Measurements from ENCODE around the gene CASKIN2.

Gene CASKIN2

DNA sequence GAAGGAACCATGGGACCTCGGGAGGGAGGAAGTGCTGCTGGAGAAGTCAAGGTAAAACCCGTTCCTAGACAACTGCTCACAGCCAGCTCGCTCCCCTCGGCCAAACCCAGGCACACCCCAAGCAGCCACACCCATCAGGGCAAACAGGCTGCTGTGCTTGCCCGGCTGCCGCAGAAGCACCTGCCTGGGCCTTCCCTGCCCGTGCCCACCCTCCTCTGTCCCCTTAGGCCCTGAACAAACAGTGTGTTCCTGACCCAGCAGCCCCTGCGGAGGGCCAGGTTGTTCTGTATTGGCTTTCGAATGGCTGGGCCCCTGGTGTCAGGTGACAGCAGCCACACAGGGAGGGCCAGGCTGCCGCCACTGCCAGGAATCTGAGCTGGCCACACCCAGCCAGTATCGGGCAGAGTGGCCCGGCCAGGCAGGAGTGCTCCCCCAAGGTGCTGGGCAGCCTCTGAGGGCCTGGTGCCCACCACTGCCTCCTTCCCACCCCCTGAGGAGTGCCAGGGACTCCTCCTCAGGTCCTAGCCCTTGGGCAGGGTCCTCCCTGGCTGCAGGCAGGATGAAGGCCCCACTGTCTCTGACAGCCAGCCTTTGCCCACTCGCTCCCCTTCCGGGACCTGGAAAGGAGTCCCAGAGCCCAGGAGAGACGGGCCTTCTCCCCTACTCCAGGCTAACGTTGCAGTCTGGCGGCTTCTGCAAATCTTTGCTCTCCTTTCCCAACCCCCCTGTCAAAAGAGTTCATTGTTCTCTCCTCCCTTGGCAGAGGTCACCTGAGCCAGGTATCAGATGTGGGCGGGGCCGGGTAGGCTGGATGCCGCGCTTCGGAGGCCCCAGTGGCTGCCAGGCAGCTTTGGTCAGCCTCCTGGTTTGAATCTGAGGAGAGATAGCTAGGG is 34.2 kb upstream of the CASKIN2 start:
- peak; percentile 50 for DNase-seq (ENCODE audit: low read depth, low spot score)

GRCh38 chr17:75548813-75549212 is 33.5 kb upstream of the CASKIN2 start:
- DNase-seq (ENCODE audit: low read depth, low spot score): no peak
- peak overlapping the region; percentile 82 for H3K27ac ChIP-seq

More for the DNA sequence above, 34.2 kb upstream of the CASKIN2 start:
- peak overlapping the region; percentile 82 for H3K27ac ChIP-seq

DNA sequence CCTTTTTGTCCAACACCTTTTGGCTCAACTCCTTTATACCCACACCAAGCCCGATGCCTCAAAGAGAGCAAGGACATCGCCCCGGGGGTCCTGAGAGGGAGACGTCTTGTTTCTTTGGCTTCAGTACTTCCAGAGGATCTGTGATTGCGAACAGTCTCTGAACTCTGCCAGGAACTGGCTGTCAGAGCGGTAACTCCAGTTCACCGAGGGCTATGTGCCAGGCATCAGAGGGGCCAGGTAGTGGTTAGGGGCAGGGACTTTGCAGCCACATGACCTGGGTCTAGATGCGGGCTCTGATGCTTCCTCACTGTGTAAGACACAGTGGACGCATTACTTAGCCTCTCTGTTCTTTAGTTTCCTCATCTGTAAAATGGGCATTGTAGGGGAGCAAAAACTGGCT is 31.8 kb upstream of the CASKIN2 start:
- DNase-seq (ENCODE audit: low read depth, low spot score): no peak
- H3K27ac ChIP-seq: no peak overlapping the region

GRCh38 chr17:75546181-75546580 is 30.8 kb upstream of the CASKIN2 start:
- DNase-seq (ENCODE audit: low read depth, low spot score): no peak

GRCh38 chr17:75544250-75544649 is 28.9 kb upstream of the CASKIN2 start:
- DNase-seq (ENCODE audit: low read depth, low spot score): no peak
- H3K27ac ChIP-seq: no peak overlapping the region

More at GRCh38 chr17:75546181-75546580, 30.8 kb upstream of the CASKIN2 start:
- no peak overlapping the region for H3K27ac ChIP-seq

- no peak for DNase-seq (ENCODE audit: low read depth, low spot score)
- H3K27ac ChIP-seq: no peak overlapping the region
These were observed 27.5 kb upstream of the CASKIN2 start for GRCh38 chr17:75542728-75543336.

- no peak for DNase-seq (ENCODE audit: low read depth, low spot score)
- H3K27ac ChIP-seq: no peak overlapping the region
These were observed 26.9 kb upstream of the CASKIN2 start for GRCh38 chr17:75542229-75542628.

DNA sequence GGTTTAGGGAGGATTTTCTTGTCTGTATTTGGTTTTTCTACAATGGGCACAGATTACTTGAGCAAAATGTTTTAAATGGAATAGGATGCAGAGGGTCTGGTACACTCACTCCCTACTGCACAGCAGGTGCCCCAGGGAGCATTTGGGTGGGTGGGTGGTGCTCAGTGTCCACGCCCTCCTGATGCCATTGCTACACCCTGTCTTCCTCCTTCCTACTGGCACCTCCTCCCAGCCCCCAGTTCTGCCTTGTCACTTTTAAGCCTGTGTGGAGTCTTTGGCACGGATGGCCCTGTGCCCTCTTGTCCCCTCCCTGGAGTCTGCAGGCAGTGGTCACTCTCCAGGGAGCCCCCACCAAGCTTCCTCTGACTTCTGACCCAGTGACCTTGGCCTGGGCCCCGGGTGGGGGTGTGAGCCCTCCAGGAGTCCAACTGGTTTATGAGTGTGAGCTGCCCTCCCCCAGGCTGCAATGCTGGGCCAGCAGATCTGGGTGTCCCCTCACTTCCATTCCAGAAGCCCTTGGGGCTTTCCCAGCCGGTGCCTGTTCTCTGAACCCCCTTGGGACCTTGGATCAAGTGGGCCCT is 25.7 kb upstream of the CASKIN2 start:
- H3K27ac ChIP-seq: no peak overlapping the region
- no peak for DNase-seq (ENCODE audit: low read depth, low spot score)

- no peak for DNase-seq (ENCODE audit: low read depth, low spot score)
- no peak overlapping the region for H3K27ac ChIP-seq
These were observed 24.8 kb upstream of the CASKIN2 start for GRCh38 chr17:75539967-75540729.

DNA sequence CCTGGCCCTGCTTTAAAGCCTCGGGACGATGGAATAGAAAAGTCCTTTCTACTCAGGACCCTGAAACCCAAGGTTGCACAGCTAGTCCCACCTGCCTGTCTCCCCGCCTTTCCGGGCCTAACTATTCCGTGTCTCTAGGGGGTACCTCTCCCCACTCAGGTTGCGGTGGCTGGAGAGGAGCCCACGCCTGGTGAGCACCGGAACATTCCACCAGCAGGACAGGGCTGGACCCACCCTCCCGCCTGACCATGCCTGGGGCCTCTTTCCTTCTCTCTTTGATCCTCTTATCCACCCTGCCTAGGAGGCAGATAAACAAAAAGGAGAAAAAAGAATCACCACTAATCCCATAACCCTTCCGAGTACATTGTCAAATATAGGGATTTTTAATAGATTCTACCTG is 21.0 kb upstream of the CASKIN2 start:
- no peak for DNase-seq (ENCODE audit: low read depth, low spot score)
- H3K27ac ChIP-seq: no peak overlapping the region

- H3K27ac ChIP-seq: no peak overlapping the region
- DNase-seq (ENCODE audit: low read depth, low spot score): no peak
These were observed 20.5 kb upstream of the CASKIN2 start for GRCh38 chr17:75535871-75536270.

GRCh38 chr17:75535119-75535537 is 19.8 kb upstream of the CASKIN2 start:
- DNase-seq (ENCODE audit: low read depth, low spot score): no peak
- no peak overlapping the region for H3K27ac ChIP-seq

GRCh38 chr17:75531721-75532072 is 16.4 kb upstream of the CASKIN2 start:
- DNase-seq (ENCODE audit: low read depth, low spot score): peak; percentile 55
- peak overlapping the region; percentile 82 for H3K27ac ChIP-seq

- peak overlapping the region; percentile 82 for H3K27ac ChIP-seq
- no peak for DNase-seq (ENCODE audit: low read depth, low spot score)
These were observed 15.7 kb upstream of the CASKIN2 start for GRCh38 chr17:75530837-75531720.

GRCh38 chr17:75526555-75527270 is 11.4 kb upstream of the CASKIN2 start:
- no peak for DNase-seq (ENCODE audit: low read depth, low spot score)
- H3K27ac ChIP-seq: peak overlapping the region; percentile 91

- DNase-seq (ENCODE audit: low read depth, low spot score): no peak
- H3K27ac ChIP-seq: peak overlapping the region; percentile 91
These were observed 10.6 kb upstream of the CASKIN2 start for GRCh38 chr17:75525806-75526554.

- peak within 1 kb of the TSS; percentile 91 for H3K27ac ChIP-seq
- DNase-seq (ENCODE audit: low read depth, low spot score): peak; percentile 58
These were observed 9.9 kb upstream of the CASKIN2 start, which contains the start of gene LLGL2 for GRCh38 chr17:75524970-75525805. TSS of gene LLGL2 (plus strand) at chr17:75525697. CDS start at chr17:75543427, 17,730 bp downstream.

Data from epithelial cell of prostate (primary cell).